Fibroblast of lung (primary cell): ENCODE results near the gene CASP5.

Experiments used
- CTCF ChIP-seq, 2 donors: IDR thresholded peaks in 1 of 2; conservative IDR thresholded peaks in 1 of 2; 1 replicate in 1 of 2; 2 replicates in 1 of 2; pipeline ENCODE4 v1.5.1; 2011 to 2012; ENCODE audit warnings: low read length in 2 of 2, control low read depth in 1 of 2, inconsistent platforms in 1 of 2, low read depth in 1 of 2, mild to moderate bottlenecking in 1 of 2
- EZH2 ChIP-seq: IDR thresholded peaks from 2 replicates; pipeline ENCODE4 v1.5.1; 2012; ENCODE audit warnings: low read length, control low read depth, mild to moderate bottlenecking; ENCODE audit errors: missing control alignments

GRCh38 chr11:105022527-105022926 is 441 bp downstream of the CASP5 start:
- TF ChIP-seq CTCF (conservative IDR thresholded peaks at IDR 0.05 in 1 of 2, IDR thresholded peaks at IDR 0.05 in 1 of 2; ENCODE audit: low read depth in 1 of 2, low read length in 2 of 2) (no peak), EZH2 (no peak)
